Measurements from ENCODE around the gene OTC.

- no peak for TF ChIP-seq CTCF (optimal IDR thresholded peaks at IDR 0.05 in 1 of 3, IDR thresholded peaks at IDR 0.05 in 1 of 3, conservative IDR thresholded peaks at IDR 0.05 in 1 of 3; ENCODE audit: extremely low read depth in 1 of 3, insufficient read depth in 2 of 3, low read length in 3 of 3)
- TF ChIP-seq EZH2 (IDR thresholded peaks at IDR 0.05; ENCODE audit: low read length) = no peak
Measured at GRCh38 chrX:38305971-38306370, 46.4 kb upstream of the OTC start.
